Femur (tissue), 1 donor: Measurements from ENCODE around the gene INTS7.
"Not testable (repeated sequence)": the region's sequence is repeated elsewhere in the genome, so short reads cannot be mapped to it uniquely, and the experiment has no call there.

Experiments
- DNase-seq: peaks from one replicate; pipeline ENCODE4 v3.0.0-alpha.2; 2017

The INTS7 gene

GRCh38 chr1:211975152-211975941, 60.0 kb downstream of the INTS7 start:
- DNase-seq: no peak

- DNase-seq: no peak
Observed at GRCh38 chr1:211973541-211973940, 61.8 kb downstream of the INTS7 start.

DNA sequence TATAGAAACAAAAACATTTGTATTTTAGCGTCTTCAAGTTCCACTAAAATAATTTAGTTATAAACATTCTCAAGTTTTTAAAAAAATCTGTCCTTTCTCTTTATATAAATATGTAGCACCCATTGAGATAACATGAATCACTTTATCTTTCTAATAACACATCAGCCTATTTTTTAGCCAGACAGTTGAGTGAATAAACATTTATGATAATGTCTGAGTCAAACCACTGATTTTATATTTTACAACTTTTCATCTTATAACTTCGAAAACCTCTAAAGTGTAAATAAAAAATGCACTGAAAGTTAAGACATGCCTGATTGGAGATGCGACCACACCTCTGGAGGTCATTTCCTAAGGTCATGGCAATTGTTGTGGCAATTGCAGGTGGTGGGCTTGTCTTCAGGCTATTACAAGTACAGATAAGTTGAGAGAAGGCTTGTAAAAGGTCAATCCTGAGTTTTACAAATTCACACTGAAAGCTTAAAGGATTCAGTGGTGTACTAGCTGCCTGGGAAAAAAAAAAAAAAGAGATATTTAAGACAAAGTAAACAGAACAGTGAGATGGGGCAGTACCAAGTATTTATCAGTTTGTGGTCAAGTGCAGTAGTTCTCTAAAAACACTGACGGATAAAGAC, 67.0 kb downstream of the INTS7 start:
- DNase-seq: no peak

DNA sequence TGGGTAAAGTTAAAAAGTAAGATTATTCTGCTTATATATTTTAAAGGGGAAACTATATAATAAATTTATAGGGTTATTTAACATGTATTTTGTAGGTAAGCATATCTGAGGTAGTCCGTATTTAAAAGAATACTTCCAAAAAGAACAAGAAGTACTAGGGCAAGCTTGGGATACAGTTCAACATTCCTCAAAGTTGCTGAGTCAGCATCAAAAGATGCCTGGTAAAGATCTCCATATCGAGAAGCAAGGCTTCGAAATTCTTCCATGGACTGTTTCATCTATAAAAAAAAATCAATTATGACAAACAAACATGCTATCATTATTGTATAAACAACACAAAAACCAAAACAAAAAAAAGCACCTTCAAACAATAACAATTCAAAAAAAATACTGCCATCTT, 67.7 kb downstream of the INTS7 start:
- DNase-seq: no peak

- DNase-seq: no peak
Observed at GRCh38 chr1:211965108-211965805, 70.1 kb downstream of the INTS7 start.

DNA sequence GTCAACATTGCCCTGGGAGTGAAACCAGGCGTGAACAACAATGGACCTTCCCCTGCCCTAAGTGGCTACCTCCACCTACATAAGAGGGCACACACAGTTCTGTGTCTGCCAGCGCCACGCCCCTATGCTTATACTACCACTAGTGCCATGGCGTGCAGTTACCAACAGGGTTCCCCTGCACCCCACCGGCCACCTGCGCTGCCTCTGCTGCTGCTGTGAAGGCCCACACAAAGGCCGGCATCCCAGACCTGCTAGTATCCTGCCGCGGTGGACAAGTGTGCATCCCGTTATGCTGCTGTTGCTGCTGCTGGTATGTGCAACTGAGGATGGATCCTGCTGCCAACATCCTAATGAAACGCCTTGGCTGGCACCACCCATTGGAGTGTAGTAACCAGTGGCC, 75.7 kb downstream of the INTS7 start:
- DNase-seq: no peak

DNA sequence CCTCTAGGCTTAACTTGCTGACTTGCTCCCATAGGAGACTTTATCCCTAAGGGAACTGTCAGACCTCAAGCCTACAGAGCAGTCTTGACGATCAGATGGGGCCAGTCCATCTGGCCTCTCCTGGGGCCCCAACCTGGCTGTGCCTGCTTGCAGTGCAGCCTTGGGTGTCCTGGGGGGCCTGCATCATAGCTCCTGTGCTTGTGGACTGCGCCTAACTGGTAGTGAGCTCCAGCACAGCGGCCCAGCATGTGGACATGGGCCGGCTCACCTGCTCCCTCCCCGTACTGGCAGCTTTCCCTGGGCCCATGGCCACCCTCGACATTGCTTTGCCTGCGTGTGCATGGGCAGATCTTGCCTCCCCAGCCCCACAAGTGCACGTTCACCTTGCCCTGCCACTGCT, 76.1 kb downstream of the INTS7 start:
- no peak for DNase-seq

DNA sequence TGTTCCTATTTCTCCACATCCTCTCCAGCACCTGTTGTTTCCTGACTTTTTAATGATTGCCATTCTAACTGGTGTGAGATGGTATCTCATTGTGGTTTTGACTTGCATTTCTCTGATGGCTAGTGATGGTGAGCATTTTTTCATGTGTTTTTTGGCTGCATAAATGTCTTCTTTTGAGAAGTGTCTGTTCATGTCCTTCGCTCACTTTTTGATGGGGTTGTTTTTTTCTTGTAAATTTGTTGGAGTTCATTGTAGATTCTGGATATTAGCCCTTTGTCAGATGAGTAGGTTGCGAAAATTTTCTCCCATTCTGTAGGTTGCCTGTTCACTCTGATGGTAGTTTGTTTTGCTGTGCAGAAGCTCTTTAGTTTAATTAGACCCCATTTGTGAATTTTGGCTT, 81.3 kb downstream of the INTS7 start:
- DNase-seq: not testable (repeated sequence)

GRCh38 chr1:211953543-211953942, 81.8 kb downstream of the INTS7 start:
- DNase-seq: not testable (repeated sequence)

DNA sequence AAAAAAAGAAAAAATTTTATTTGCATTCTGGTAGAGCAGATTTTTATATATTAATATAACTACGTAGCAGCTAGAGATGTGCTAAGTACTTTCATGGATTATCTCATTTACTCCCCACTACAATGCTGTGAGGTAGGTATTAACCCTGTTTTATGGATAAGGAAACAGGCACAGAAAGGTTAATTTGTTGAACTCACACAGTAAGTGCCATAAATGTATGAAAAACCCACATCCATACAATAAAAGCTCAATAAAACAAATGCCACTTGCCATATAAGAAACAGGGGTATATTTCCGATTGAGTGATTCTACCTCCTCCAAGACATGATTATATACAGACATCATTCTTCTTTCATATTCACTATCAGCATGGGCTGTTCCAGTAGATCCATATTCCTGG, 83.1 kb downstream of the INTS7 start:
- no peak for DNase-seq

DNA sequence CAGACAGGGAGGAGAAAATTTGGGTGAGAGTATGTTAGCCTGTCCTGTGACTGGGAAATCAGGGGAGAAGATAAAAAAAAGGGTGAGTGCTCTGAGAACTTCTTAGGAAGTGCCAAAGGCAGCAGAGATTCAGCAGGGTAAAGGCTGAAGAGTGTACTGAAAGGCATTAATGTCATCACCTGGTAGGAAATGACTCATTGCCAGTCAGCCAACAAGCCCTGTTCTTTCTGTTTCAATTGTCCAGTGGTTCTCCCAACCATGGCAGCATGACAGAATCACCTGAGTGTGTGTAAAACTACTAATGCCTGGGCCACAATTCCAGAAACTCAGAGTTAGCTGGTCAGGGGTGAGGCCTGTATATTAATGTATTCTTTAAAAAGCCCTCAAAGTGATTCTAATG, 83.5 kb downstream of the INTS7 start:
- no peak for DNase-seq

DNA sequence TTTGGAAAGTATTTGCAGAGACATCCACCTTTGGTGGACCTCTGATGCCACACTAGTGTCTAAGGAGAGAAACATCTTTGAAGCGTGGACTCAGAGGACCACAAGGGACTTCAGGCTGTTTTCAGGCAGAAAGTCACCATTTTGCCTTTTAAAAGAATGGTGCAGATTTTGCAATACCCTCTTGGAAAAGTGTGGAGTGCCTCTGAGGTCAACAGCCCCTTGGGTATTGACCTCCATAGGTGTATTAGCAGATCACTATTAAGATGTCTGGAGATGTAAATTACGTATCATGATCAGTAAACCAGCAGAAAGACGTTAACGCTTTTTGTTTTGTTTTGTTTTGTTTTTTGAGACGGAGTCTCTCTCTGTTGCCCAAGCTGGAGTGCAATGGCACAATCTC, 87.0 kb downstream of the INTS7 start:
- DNase-seq: no peak

GRCh38 chr1:211947396-211948295, 87.7 kb downstream of the INTS7 start:
- DNase-seq: no peak

DNA sequence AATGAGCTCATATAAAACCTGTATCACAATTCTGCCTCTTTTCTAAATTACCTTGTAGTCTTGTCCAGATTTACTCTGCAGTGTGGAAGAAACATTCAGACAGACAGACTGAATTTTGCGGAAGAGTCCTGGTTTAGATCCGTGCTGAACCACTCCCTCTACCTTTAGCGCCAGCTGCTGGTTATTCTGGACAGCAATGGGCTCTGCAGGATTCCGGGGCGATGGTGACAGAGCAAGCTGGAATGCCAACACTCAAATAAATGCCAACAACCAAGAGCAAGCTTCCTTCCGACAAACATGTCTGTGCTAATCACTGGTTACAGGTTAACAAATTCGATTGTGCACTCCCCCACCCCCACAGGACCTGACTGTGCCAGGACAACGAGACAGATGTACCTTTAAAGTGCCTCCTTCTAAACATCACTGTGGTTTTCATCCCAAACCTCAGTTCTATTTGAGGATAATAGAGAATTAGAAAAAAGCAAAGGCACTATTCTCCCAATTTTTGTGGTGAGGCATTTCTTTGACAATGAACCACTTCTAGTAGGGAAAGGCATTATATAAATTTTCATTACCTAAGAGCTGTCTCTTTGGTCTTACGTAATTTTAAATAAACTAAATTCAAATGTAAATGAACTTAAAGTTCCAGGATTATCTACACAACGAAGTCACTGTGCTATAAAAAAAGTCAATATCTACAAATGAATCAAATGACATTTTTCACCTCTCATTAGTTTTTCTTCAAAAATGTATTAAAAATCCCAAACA, 90.4 kb downstream of the INTS7 start:
- no peak for DNase-seq

- no peak for DNase-seq
Observed at GRCh38 chr1:211942583-211942982, 92.8 kb downstream of the INTS7 start.

DNA sequence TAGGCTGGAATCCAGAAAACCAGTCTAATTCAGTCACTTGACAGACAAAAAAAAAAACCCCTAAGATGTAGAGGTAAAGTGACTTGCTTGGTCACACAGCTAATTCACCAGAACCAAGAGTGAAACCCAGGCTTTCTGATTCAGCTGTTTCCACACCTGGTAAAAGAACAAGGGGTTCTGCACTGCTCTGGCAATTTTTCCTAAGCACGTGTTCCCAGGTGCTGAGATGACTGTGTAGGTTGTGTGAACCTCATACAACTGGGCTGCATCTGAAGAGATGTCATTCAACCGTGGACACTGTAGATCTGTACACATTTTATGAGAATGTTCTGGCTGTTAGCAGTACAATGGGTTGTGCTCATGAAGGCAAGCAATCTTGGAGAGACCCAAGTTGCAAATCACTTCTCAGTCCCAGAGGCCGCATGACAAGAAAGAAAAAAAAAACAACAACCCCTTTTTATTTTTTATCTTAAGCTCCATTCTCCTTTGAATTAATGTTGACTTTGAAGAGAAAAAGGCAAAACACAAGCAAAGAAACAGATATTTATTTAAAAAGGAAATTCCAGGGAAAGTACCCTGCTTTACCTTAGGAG, 95.4 kb downstream of the INTS7 start:
- no peak for DNase-seq

- DNase-seq: no peak
Observed at GRCh38 chr1:211938561-211938997, 96.8 kb downstream of the INTS7 start.

DNA sequence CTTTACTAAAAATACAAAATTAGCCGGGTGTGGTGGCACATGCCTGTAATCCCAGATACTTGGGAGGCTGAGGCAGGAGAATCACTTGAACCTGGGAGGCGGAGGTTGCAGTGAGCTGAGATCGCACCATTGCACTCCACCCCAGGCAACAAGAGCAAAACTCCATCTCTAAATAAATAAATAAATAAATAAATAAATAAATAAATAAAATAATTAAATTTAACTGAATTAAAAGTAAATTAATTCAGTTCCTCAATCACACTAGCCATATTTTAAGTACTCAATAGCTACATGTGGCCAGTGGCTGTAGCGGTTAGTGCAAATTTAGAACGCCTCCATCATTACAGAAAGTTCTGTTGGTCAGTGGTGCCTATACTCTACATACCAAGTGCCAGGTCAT, 97.9 kb downstream of the INTS7 start:
- not testable (repeated sequence) for DNase-seq

GRCh38 chr1:211935448-211935970, 99.8 kb downstream of the INTS7 start:
- no peak for DNase-seq

GRCh38 chr1:211933946-211934714, 101.2 kb downstream of the INTS7 start:
- no peak for DNase-seq

DNA sequence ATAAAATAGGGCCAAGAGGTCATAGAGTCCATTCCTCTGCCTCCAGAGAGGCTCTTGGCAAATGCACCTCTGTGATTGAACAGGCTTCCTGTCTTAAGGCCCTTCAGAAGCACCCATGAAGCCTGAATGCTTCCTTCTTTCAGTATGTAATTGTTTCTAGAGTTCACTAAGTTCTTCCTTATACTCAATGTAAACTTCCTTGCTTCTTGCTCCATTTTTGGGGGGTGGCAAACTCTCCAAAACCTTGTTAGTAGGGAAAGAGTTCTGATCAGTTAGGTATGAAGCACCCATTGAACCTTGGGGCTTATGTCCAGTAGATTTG, 102.5 kb downstream of the INTS7 start:
- DNase-seq: no peak
